ENCODE results near the gene ITIH5.

- TF ChIP-seq, protein P1, sequence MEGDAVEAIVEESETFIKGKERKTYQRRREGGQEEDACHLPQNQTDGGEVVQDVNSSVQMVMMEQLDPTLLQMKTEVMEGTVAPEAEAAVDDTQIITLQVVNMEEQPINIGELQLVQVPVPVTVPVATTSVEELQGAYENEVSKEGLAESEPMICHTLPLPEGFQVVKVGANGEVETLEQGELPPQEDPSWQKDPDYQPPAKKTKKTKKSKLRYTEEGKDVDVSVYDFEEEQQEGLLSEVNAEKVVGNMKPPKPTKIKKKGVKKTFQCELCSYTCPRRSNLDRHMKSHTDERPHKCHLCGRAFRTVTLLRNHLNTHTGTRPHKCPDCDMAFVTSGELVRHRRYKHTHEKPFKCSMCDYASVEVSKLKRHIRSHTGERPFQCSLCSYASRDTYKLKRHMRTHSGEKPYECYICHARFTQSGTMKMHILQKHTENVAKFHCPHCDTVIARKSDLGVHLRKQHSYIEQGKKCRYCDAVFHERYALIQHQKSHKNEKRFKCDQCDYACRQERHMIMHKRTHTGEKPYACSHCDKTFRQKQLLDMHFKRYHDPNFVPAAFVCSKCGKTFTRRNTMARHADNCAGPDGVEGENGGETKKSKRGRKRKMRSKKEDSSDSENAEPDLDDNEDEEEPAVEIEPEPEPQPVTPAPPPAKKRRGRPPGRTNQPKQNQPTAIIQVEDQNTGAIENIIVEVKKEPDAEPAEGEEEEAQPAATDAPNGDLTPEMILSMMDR (conservative IDR thresholded peaks at IDR 0.05; ENCODE audit: low read length): no peak
- no peak for TF ChIP-seq EZH2phosphoT487 (IDR thresholded peaks at IDR 0.05; ENCODE audit: borderline replicate concordance, low read depth, low read length)
Observed at GRCh38 chr10:7579681-7580080, 87.1 kb downstream of the ITIH5 start.

Data from OCI-LY7 (cell line).